ENCODE data around the gene ADGRG3.

Gene ADGRG3

GRCh38 chr16:57661510-57661909 lies 6.6 kb upstream of the ADGRG3 start:
- no peak overlapping the region for H2AFZ ChIP-seq (ENCODE audit: low read depth, low read length, severe bottlenecking)
- H4K20me1 ChIP-seq (ENCODE audit: low read depth, low read length), result no peaks in the 10 kb centered on the region
- no peaks in the 10 kb centered on the region for H3K9me3 ChIP-seq (ENCODE audit: insufficient read depth, low read length)
- H3K79me2 ChIP-seq (ENCODE audit: insufficient read depth, low read length), result no peaks in the 10 kb centered on the region
- H3K27me3 ChIP-seq (ENCODE audit: low read length), result no peaks in the 10 kb centered on the region
- H3K9ac ChIP-seq (ENCODE audit: low read length), result no peak overlapping the region
- H3K27ac ChIP-seq (ENCODE audit: low read depth, low read length), result no peak overlapping the region
- H3F3A ChIP-seq (ENCODE audit: insufficient read depth), result no peaks in the 10 kb centered on the region
- no peak overlapping the region for H3K4me2 ChIP-seq (ENCODE audit: low read depth, low read length, poor library complexity, severe bottlenecking)
- H3K4me3 ChIP-seq (ENCODE audit: insufficient read depth, low read length, poor library complexity, severe bottlenecking), result no peak overlapping the region
- TF ChIP-seq CTCF (IDR thresholded peaks at IDR 0.05; ENCODE audit: insufficient read depth, low read length, poor library complexity, severe bottlenecking) (no peak), EZH2phosphoT487 (conservative IDR thresholded peaks at IDR 0.05; ENCODE audit: low read length) (no peak)
- H3K9me2 ChIP-seq (replicated peaks; ENCODE audit: insufficient read depth, low read length), result no peaks in the 10 kb centered on the region
- no peaks in the 10 kb centered on the region for H3K36me3 ChIP-seq (ENCODE audit: low read length)

GRCh38 chr16:57661936-57662906 lies 5.9 kb upstream of the ADGRG3 start:
- H3K4me3 ChIP-seq (ENCODE audit: insufficient read depth, low read length, poor library complexity, severe bottlenecking), result no peak overlapping the region
- H3K4me2 ChIP-seq (ENCODE audit: low read depth, low read length, poor library complexity, severe bottlenecking), result no peak overlapping the region
- no peaks in the 10 kb centered on the region for H3K9me2 ChIP-seq (replicated peaks; ENCODE audit: insufficient read depth, low read length)
- H3F3A ChIP-seq (ENCODE audit: insufficient read depth), result no peaks in the 10 kb centered on the region
- H3K27ac ChIP-seq (ENCODE audit: low read depth, low read length), result no peak overlapping the region
- no peaks in the 10 kb centered on the region for H3K27me3 ChIP-seq (ENCODE audit: low read length)
- H3K79me2 ChIP-seq (ENCODE audit: insufficient read depth, low read length), result no peaks in the 10 kb centered on the region
- no peaks in the 10 kb centered on the region for H3K36me3 ChIP-seq (ENCODE audit: low read length)
- TF ChIP-seq EZH2phosphoT487 (conservative IDR thresholded peaks at IDR 0.05; ENCODE audit: low read length), result no peak
- no peak for TF ChIP-seq CTCF (IDR thresholded peaks at IDR 0.05; ENCODE audit: insufficient read depth, low read length, poor library complexity, severe bottlenecking)
- no peaks in the 10 kb centered on the region for H3K9me3 ChIP-seq (ENCODE audit: insufficient read depth, low read length)
- H4K20me1 ChIP-seq (ENCODE audit: low read depth, low read length), result no peaks in the 10 kb centered on the region
- no peak overlapping the region for H3K9ac ChIP-seq (ENCODE audit: low read length)
- H2AFZ ChIP-seq (ENCODE audit: low read depth, low read length, severe bottlenecking), result no peak overlapping the region

- no peak overlapping the region for H3K9ac ChIP-seq (ENCODE audit: low read length)
- no peaks in the 10 kb centered on the region for H3K79me2 ChIP-seq (ENCODE audit: insufficient read depth, low read length)
- H3K9me2 ChIP-seq (replicated peaks; ENCODE audit: insufficient read depth, low read length), result no peaks in the 10 kb centered on the region
- no peak overlapping the region for H3K27ac ChIP-seq (ENCODE audit: low read depth, low read length)
- H3K36me3 ChIP-seq (ENCODE audit: low read length), result no peaks in the 10 kb centered on the region
- H3K9me3 ChIP-seq (ENCODE audit: insufficient read depth, low read length), result no peaks in the 10 kb centered on the region
- no peaks in the 10 kb centered on the region for H3F3A ChIP-seq (ENCODE audit: insufficient read depth)
- no peaks in the 10 kb centered on the region for H4K20me1 ChIP-seq (ENCODE audit: low read depth, low read length)
- H2AFZ ChIP-seq (ENCODE audit: low read depth, low read length, severe bottlenecking), result no peak overlapping the region
- no peaks in the 10 kb centered on the region for H3K27me3 ChIP-seq (ENCODE audit: low read length)
- no peak overlapping the region for H3K4me3 ChIP-seq (ENCODE audit: insufficient read depth, low read length, poor library complexity, severe bottlenecking)
- TF ChIP-seq EZH2phosphoT487 (conservative IDR thresholded peaks at IDR 0.05; ENCODE audit: low read length), result no peak
- no peak for TF ChIP-seq CTCF (IDR thresholded peaks at IDR 0.05; ENCODE audit: insufficient read depth, low read length, poor library complexity, severe bottlenecking)
- no peak overlapping the region for H3K4me2 ChIP-seq (ENCODE audit: low read depth, low read length, poor library complexity, severe bottlenecking)
These were observed 4.7 kb upstream of the ADGRG3 start for GRCh38 chr16:57663436-57663835.

Measured in SU-DHL-6 (cell line).